ENCODE results near the gene NOTCH1.

The NOTCH1 gene

DNA sequence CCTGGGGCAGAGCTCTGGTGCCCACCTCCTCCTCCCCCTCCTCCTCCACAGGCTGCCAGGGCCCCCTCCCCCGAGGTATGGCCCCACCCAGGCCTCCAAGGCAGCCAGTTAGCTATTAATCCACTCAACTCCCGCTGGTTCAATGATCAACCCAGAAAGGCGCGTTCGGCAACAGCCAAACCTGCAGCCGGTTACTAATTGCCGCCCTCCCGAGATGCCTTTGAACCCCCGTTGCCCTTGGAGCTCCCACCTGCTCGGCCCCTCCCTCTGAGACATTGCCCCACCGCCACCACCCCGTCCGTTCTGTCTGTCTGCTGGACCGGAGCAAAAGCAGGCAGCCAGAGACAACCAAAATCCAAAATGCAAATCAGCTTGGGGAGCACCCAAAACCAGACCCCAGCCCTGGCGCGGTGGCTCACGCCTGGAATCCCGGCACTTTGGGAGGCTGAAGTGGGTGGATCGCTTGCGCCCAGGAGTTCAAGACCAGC lies 25.8 kb downstream of the NOTCH1 start:
- no peak for DNase-seq (ENCODE audit: low read depth in 1 of 2, low spot score in 1 of 2)
- no peaks in the 10 kb centered on the region for H3K27me3 ChIP-seq (ENCODE audit: insufficient read depth, poor library complexity, severe bottlenecking)
- no peak overlapping the region for H3K27ac ChIP-seq (replicated peaks)
- TF ChIP-seq GABPA (IDR thresholded peaks at IDR 0.05; ENCODE audit: low read depth) = no peak
- TF ChIP-seq, protein P1, sequence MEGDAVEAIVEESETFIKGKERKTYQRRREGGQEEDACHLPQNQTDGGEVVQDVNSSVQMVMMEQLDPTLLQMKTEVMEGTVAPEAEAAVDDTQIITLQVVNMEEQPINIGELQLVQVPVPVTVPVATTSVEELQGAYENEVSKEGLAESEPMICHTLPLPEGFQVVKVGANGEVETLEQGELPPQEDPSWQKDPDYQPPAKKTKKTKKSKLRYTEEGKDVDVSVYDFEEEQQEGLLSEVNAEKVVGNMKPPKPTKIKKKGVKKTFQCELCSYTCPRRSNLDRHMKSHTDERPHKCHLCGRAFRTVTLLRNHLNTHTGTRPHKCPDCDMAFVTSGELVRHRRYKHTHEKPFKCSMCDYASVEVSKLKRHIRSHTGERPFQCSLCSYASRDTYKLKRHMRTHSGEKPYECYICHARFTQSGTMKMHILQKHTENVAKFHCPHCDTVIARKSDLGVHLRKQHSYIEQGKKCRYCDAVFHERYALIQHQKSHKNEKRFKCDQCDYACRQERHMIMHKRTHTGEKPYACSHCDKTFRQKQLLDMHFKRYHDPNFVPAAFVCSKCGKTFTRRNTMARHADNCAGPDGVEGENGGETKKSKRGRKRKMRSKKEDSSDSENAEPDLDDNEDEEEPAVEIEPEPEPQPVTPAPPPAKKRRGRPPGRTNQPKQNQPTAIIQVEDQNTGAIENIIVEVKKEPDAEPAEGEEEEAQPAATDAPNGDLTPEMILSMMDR (IDR thresholded peaks at IDR 0.05; ENCODE audit: insufficient read depth, low read length) = no peak
- TF ChIP-seq SPI1 (IDR thresholded peaks at IDR 0.05; ENCODE audit: borderline replicate concordance, low read depth) = no peak
- no peak for TF ChIP-seq POLR2AphosphoS5 (IDR thresholded peaks at IDR 0.05; ENCODE audit: low read depth)
- TF ChIP-seq, protein P2, sequence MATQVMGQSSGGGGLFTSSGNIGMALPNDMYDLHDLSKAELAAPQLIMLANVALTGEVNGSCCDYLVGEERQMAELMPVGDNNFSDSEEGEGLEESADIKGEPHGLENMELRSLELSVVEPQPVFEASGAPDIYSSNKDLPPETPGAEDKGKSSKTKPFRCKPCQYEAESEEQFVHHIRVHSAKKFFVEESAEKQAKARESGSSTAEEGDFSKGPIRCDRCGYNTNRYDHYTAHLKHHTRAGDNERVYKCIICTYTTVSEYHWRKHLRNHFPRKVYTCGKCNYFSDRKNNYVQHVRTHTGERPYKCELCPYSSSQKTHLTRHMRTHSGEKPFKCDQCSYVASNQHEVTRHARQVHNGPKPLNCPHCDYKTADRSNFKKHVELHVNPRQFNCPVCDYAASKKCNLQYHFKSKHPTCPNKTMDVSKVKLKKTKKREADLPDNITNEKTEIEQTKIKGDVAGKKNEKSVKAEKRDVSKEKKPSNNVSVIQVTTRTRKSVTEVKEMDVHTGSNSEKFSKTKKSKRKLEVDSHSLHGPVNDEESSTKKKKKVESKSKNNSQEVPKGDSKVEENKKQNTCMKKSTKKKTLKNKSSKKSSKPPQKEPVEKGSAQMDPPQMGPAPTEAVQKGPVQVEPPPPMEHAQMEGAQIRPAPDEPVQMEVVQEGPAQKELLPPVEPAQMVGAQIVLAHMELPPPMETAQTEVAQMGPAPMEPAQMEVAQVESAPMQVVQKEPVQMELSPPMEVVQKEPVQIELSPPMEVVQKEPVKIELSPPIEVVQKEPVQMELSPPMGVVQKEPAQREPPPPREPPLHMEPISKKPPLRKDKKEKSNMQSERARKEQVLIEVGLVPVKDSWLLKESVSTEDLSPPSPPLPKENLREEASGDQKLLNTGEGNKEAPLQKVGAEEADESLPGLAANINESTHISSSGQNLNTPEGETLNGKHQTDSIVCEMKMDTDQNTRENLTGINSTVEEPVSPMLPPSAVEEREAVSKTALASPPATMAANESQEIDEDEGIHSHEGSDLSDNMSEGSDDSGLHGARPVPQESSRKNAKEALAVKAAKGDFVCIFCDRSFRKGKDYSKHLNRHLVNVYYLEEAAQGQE (IDR thresholded peaks at IDR 0.05; ENCODE audit: insufficient replicate concordance, low read depth) = no peak
- H3K4me3 ChIP-seq (replicated peaks; ENCODE audit: insufficient read depth, low read length) = no peak overlapping the region

DNA sequence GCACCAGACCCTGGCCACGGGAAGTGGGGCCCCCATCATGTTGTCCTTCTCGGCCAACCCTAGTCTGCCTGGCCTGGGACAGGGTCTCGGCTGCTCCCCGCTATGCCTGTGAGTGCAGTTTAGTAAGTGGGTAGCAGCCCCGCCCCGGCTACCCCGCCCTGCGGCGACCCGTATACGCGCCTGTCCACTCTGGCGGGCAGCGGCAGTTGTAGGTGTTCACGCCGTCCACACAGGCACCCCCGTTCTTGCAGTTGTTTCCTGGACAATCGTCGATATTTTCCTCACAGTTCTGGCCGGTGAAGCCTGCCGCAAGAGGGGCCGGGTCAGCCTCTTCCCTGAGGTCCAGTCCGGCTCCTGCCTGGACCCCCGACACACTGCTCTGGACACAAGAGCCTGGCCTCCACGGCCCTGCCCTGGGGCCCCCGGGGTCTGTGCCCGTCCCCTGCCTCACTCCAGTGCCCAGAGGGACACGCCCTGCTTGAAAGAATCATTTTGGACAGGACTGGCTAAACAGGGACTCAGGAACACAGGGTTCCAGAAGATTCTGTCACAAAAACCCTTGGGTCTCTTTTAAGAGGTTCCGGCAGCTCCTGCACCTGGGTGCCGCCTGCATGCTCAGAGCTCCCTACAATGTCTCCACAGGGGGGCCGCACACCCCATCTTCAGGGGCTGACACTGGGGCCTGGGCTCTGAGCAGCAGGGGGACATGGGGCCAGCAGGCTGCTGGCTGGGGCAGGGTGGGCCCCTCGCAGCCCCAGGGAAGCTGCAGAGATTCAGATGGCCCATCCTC lies 26.4 kb downstream of the NOTCH1 start:
- no peak for DNase-seq (ENCODE audit: low read depth in 1 of 2, low spot score in 1 of 2)
- TF ChIP-seq, protein P2 (IDR thresholded peaks at IDR 0.05; ENCODE audit: insufficient replicate concordance, low read depth) = no peak
- TF ChIP-seq GABPA (IDR thresholded peaks at IDR 0.05; ENCODE audit: low read depth) (no peak), SPI1 (IDR thresholded peaks at IDR 0.05; ENCODE audit: borderline replicate concordance, low read depth) (no peak), POLR2AphosphoS5 (IDR thresholded peaks at IDR 0.05; ENCODE audit: low read depth) (no peak)
- TF ChIP-seq, protein P1 (IDR thresholded peaks at IDR 0.05; ENCODE audit: insufficient read depth, low read length) = no peak
- Histone ChIP-seq H3K27me3 (ENCODE audit: insufficient read depth, poor library complexity, severe bottlenecking) (no peaks in the 10 kb centered on the region), H3K4me3 (replicated peaks; ENCODE audit: insufficient read depth, low read length) (no peak overlapping the region), H3K27ac (replicated peaks) (no peak overlapping the region)

DNA sequence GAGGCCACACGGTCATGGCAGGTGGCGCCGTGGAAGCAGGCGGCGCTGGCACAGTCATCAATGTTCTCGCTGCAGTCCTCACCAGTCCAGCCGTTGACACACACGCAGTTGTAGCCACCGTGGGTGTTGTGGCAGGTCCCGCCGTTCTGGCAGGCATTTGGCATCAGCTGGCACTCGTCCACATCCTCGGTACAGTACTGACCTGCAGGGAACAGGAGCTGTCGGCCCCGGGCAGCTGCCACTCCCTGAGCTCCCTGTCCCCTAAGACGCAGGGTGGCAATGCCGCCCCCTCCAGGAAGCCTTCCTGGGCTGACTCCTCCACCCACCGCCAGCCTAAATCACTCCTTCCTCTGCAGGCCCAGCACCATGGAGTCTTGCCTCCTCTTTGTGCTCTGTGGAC lies 27.2 kb downstream of the NOTCH1 start:
- TF ChIP-seq, protein P1 (IDR thresholded peaks at IDR 0.05; ENCODE audit: insufficient read depth, low read length) = no peak
- TF ChIP-seq SPI1 (IDR thresholded peaks at IDR 0.05; ENCODE audit: borderline replicate concordance, low read depth) = no peak
- no peak overlapping the region for H3K27ac ChIP-seq (replicated peaks)
- no peak for DNase-seq (ENCODE audit: low read depth in 1 of 2, low spot score in 1 of 2)
- no peak overlapping the region for H3K4me3 ChIP-seq (replicated peaks; ENCODE audit: insufficient read depth, low read length)
- H3K27me3 ChIP-seq (ENCODE audit: insufficient read depth, poor library complexity, severe bottlenecking) = no peaks in the 10 kb centered on the region

Data from HL-60 (cell line).